GM23338 (cell line): Measurements from ENCODE around the gene DLL1. TPM values are rescaled to one million over a fixed set of nuclear protein-coding genes. Genes with fewer than 3 reads are reported as not detected.

Experiments used
- ATAC-seq: fragments of 200-7000 bp; cut with Tn5 transposase; 3 replicates; pipeline ENCODE4 v1.9.1; 2020
- DNase-seq: peaks from one replicate; pipeline ENCODE4 v3.0.0-alpha.2; 2015; ENCODE audit warnings: low spot score
- H2AFZ ChIP-seq: fragments of 200-600 bp; sonication (generic); 2 replicates; pipeline ENCODE4 v1.8.0; 2016; ENCODE audit warnings: antibody characterized with exemption, mild to moderate bottlenecking, moderate library complexity
- H3F3A ChIP-seq: fragments of 200-600 bp; sonication (generic); replicated peaks from 2 replicates; pipeline ENCODE4 v1.8.0; 2017; ENCODE audit warnings: antibody characterized with exemption, mixed run types, low read depth
- H3K27ac ChIP-seq: fragments of 200-600 bp; sonication (generic); 2 replicates; pipeline ENCODE4 v1.6.1; 2016; ENCODE audit warnings: low read depth
- H3K27me3 ChIP-seq: fragments of 200-600 bp; sonication (generic); 2 replicates; pipeline ENCODE4 v1.8.0; 2016; ENCODE audit warnings: mild to moderate bottlenecking, mixed run types, moderate library complexity; ENCODE audit not compliant: insufficient read depth
- H3K36me3 ChIP-seq: fragments of 200-600 bp; sonication (generic); 2 replicates; pipeline ENCODE4 v1.8.0; 2016; ENCODE audit warnings: mild to moderate bottlenecking; ENCODE audit not compliant: insufficient read depth
- H3K4me1 ChIP-seq: fragments of 200-600 bp; sonication (generic); 2 replicates; pipeline ENCODE4 v1.8.0; 2016; ENCODE audit warnings: mild to moderate bottlenecking, moderate library complexity; ENCODE audit not compliant: insufficient read depth
- H3K4me2 ChIP-seq: fragments of 200-600 bp; sonication (generic); 2 replicates; pipeline ENCODE4 v1.7.1; 2017; ENCODE audit warnings: mixed run types
- H3K4me3 ChIP-seq: fragments of 200-600 bp; sonication (generic); 2 replicates; pipeline ENCODE4 v1.6.1; 2016; ENCODE audit warnings: mixed run types
- H3K79me2 ChIP-seq: fragments of 200-600 bp; sonication (generic); replicated peaks from 2 replicates; pipeline ENCODE4 v1.8.0; 2017; ENCODE audit warnings: mild to moderate bottlenecking; ENCODE audit not compliant: insufficient read depth
- H3K9me2 ChIP-seq: fragments of 200-600 bp; sonication (generic); 2 replicates; pipeline ENCODE4 v1.8.0; 2017; ENCODE audit not compliant: insufficient read depth
- H4K20me1 ChIP-seq: fragments of 200-600 bp; sonication (generic); replicated peaks from 2 replicates; pipeline ENCODE4 v1.8.0; 2017; ENCODE audit warnings: mild to moderate bottlenecking; ENCODE audit not compliant: insufficient read depth
- H3K27ac Mint-ChIP-seq: 2 replicates; pipeline ENCODE4 v1.8.0; 2020; ENCODE audit warnings: inconsistent platforms, mild to moderate bottlenecking, moderate library complexity, mixed read lengths
- H3K27me3 Mint-ChIP-seq: 3 replicates; pipeline ENCODE4 v1.8.0; 2022; ENCODE audit warnings: low read depth, mild to moderate bottlenecking, moderate library complexity, mixed read lengths, inconsistent platforms; ENCODE audit not compliant: insufficient read depth, poor library complexity
- H3K36me3 Mint-ChIP-seq: 3 replicates; pipeline ENCODE4 v1.8.0; 2021; ENCODE audit warnings: low read depth, mild to moderate bottlenecking, inconsistent platforms, moderate library complexity, mixed read lengths
- H3K4me1 Mint-ChIP-seq: 3 replicates; pipeline ENCODE4 v1.8.0; 2020; ENCODE audit warnings: mild to moderate bottlenecking, inconsistent platforms, mixed read lengths
- H3K4me3 Mint-ChIP-seq: 3 replicates; pipeline ENCODE4 v1.8.0; 2021; ENCODE audit warnings: moderate library complexity, mild to moderate bottlenecking, inconsistent platforms, mixed read lengths
- H3K9me3 Mint-ChIP-seq: 3 replicates; pipeline ENCODE4 v1.8.0; 2020; ENCODE audit warnings: moderate library complexity, mild to moderate bottlenecking, inconsistent platforms, mixed read lengths
- CREB1 ChIP-seq: fragments of 250-450 bp; sonication (Bioruptor Pico); IDR thresholded peaks from 2 replicates; pipeline ENCODE4 v1.5.0; 2020; ENCODE audit warnings: low read depth, mild to moderate bottlenecking, moderate library complexity
- EZH2phosphoT487 ChIP-seq: fragments of 200-600 bp; sonication (generic); IDR thresholded peaks from one replicate; pipeline ENCODE4 v1.8.1; 2018; ENCODE audit warnings: antibody characterized with exemption; ENCODE audit not compliant: unreplicated experiment
- NANOG ChIP-seq: IDR thresholded peaks from 2 replicates; pipeline ENCODE4 v1.6.1; 2016; ENCODE audit warnings: antibody characterized with exemption, borderline replicate concordance
- POLR2AphosphoS5 ChIP-seq: IDR thresholded peaks from 2 replicates; pipeline ENCODE4 v1.6.1; 2016; ENCODE audit warnings: antibody characterized with exemption, low read depth
- STAT1 ChIP-seq: IDR thresholded peaks from one replicate; pipeline ENCODE4 v1.6.1; 2016; ENCODE audit warnings: antibody characterized with exemption; ENCODE audit not compliant: unreplicated experiment
- ZNF331 ChIP-seq: fragments of 250-450 bp; sonication (Bioruptor Pico); IDR thresholded peaks from 2 replicates; pipeline ENCODE4 v1.5.0; 2020; ENCODE audit warnings: low read depth, mild to moderate bottlenecking, moderate library complexity
- polyA plus RNA-seq: library from polyadenylated mRNA; unstranded; fragments of >200 nt; fragmentation: Nextera tagmentation; extraction: Ambion mirVana; gene quantifications from 2 replicates; pipeline ENCODE4 v1.2.1, GENCODE V29; 2016
- total RNA-seq: library from RNA; depleted of rRNA; stranded (reverse); fragments of >200 nt; shearing (Covaris generic); gene quantifications from 2 replicates; pipeline ENCODE4 v1.2.3, GENCODE V29; 2014
- TF ChIP-seq, protein P1 (sequence below): fragments of 250-450 bp; sonication (Bioruptor Pico); IDR thresholded peaks from 2 replicates; pipeline ENCODE4 v1.5.0; 2020; ENCODE audit warnings: mild to moderate bottlenecking, moderate library complexity

DLL1 gene
- total and polyA plus RNA-seq, 2 experiments from 2014 or later, result 2.2 to 4.6 TPM

- no peak overlapping the region for H3K27ac Mint-ChIP-seq
- H3K9me2 ChIP-seq, result no peaks in the 10 kb centered on the region; the same call in 1 of the 2 replicates
- H3K36me3 Mint-ChIP-seq, result peaks cover 34% of the 10 kb centered on the region
- peak; percentile 5 for ATAC-seq
- H3K4me1 Mint-ChIP-seq, result peaks cover 47% of the 10 kb centered on the region
- H3K27me3 Mint-ChIP-seq, result peaks cover 68% of the 10 kb centered on the region
- peaks cover 37% of the 10 kb centered on the region for H3K9me3 Mint-ChIP-seq
- no peaks in the 10 kb centered on the region for H3K79me2 ChIP-seq
- H3K36me3 ChIP-seq, result peaks cover 13% of the 10 kb centered on the region; the same call in 1 of the 2 replicates
- peak overlapping the region; percentile 67 for H3K4me2 ChIP-seq
- DNase-seq, result peak; percentile 58
- peaks cover 65% of the 10 kb centered on the region for H3K27me3 ChIP-seq
- H3K27ac ChIP-seq, result no peak overlapping the region
- TF ChIP-seq NANOG (no peak), POLR2AphosphoS5 (no peak), ZNF331 (CRISPR knock-in tag) (no peak), STAT1 (no peak), CREB1 (CRISPR knock-in tag) (no peak), EZH2phosphoT487 (no peak)
- TF ChIP-seq, protein P1, sequence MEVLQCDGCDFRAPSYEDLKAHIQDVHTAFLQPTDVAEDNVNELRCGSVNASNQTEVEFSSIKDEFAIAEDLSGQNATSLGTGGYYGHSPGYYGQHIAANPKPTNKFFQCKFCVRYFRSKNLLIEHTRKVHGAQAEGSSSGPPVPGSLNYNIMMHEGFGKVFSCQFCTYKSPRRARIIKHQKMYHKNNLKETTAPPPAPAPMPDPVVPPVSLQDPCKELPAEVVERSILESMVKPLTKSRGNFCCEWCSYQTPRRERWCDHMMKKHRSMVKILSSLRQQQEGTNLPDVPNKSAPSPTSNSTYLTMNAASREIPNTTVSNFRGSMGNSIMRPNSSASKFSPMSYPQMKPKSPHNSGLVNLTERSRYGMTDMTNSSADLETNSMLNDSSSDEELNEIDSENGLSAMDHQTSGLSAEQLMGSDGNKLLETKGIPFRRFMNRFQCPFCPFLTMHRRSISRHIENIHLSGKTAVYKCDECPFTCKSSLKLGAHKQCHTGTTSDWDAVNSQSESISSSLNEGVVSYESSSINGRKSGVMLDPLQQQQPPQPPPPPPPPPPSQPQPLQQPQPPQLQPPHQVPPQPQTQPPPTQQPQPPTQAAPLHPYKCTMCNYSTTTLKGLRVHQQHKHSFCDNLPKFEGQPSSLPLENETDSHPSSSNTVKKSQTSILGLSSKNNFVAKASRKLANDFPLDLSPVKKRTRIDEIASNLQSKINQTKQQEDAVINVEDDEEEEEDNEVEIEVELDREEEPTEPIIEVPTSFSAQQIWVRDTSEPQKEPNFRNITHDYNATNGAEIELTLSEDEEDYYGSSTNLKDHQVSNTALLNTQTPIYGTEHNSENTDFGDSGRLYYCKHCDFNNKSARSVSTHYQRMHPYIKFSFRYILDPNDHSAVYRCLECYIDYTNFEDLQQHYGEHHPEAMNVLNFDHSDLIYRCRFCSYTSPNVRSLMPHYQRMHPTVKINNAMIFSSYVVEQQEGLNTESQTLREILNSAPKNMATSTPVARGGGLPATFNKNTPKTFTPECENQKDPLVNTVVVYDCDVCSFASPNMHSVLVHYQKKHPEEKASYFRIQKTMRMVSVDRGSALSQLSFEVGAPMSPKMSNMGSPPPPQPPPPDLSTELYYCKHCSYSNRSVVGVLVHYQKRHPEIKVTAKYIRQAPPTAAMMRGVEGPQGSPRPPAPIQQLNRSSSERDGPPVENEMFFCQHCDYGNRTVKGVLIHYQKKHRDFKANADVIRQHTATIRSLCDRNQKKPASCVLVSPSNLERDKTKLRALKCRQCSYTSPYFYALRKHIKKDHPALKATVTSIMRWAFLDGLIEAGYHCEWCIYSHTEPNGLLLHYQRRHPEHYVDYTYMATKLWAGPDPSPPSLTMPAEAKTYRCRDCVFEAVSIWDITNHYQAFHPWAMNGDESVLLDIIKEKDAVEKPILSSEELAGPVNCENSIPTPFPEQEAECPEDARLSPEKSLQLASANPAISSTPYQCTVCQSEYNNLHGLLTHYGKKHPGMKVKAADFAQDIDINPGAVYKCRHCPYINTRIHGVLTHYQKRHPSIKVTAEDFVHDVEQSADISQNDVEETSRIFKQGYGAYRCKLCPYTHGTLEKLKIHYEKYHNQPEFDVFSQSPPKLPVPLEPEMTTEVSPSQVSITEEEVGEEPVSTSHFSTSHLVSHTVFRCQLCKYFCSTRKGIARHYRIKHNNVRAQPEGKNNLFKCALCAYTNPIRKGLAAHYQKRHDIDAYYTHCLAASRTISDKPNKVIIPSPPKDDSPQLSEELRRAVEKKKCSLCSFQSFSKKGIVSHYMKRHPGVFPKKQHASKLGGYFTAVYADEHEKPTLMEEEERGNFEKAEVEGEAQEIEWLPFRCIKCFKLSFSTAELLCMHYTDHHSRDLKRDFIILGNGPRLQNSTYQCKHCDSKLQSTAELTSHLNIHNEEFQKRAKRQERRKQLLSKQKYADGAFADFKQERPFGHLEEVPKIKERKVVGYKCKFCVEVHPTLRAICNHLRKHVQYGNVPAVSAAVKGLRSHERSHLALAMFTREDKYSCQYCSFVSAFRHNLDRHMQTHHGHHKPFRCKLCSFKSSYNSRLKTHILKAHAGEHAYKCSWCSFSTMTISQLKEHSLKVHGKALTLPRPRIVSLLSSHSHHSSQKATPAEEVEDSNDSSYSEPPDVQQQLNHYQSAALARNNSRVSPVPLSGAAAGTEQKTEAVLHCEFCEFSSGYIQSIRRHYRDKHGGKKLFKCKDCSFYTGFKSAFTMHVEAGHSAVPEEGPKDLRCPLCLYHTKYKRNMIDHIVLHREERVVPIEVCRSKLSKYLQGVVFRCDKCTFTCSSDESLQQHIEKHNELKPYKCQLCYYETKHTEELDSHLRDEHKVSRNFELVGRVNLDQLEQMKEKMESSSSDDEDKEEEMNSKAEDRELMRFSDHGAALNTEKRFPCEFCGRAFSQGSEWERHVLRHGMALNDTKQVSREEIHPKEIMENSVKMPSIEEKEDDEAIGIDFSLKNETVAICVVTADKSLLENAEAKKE (CRISPR knock-in tag), result no peak
- no peak overlapping the region for H2AFZ ChIP-seq
- H4K20me1 ChIP-seq, result no peaks in the 10 kb centered on the region
- H3K4me3 ChIP-seq, result peak overlapping the region; percentile 78
- peaks cover 49% of the 10 kb centered on the region for H3K4me1 ChIP-seq
- peaks cover 16% of the 10 kb centered on the region for H3F3A ChIP-seq
- H3K4me3 Mint-ChIP-seq, result peak overlapping the region; percentile 54; the same call in 2 of the 3 replicates
These were observed 6.1 kb upstream of the DLL1 start for GRCh38 chr6:170296746-170297575.
